Measurements from ENCODE around the gene ENPP6. TPM values are rescaled to one million over a fixed set of nuclear protein-coding genes. Genes with fewer than 3 reads are reported as not detected.

Gene ENPP6
- total RNA-seq, 1 experiment from 2014 or later = not detected

DNA sequence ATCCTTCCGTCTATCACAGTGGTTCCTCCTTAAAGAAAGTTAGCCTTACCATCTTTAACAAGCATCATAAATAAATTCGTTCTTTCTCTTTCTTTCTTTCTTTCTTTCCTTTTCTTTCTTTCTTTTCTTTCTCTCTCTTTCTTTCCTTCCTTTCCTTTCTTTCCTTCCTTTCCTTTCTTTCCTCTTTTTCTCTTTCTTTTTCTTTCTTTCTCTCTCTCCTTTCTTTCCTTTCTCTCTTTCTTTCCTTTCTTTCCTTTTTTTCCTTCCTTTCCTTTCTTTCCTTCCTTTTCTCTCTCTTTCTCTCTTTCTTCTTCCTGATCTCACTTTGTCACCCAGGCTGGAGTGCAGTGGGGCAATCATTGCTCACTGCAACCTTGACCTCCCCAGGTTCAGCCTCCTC, 60.4 kb downstream of the ENPP6 start:
- H3K36me3 ChIP-seq (ENCODE audit: low read depth, low read length) = no peaks in the 10 kb centered on the region
- H3K79me2 ChIP-seq (ENCODE audit: low read length) = no peaks in the 10 kb centered on the region
- intact Hi-C loops (cut with micrococcal nuclease) = no loop called here
- no peaks in the 10 kb centered on the region for H3K9me2 ChIP-seq (replicated peaks; ENCODE audit: low read length)
- H4K20me1 ChIP-seq (ENCODE audit: low read length) = no peaks in the 10 kb centered on the region
- TF ChIP-seq EZH2phosphoT487 (IDR thresholded peaks at IDR 0.05; ENCODE audit: borderline replicate concordance, low read length) (no peak), EZH2 (IDR thresholded peaks at IDR 0.05; ENCODE audit: low read length, unreplicated experiment) (no peak)
- TF ChIP-seq, protein P1, sequence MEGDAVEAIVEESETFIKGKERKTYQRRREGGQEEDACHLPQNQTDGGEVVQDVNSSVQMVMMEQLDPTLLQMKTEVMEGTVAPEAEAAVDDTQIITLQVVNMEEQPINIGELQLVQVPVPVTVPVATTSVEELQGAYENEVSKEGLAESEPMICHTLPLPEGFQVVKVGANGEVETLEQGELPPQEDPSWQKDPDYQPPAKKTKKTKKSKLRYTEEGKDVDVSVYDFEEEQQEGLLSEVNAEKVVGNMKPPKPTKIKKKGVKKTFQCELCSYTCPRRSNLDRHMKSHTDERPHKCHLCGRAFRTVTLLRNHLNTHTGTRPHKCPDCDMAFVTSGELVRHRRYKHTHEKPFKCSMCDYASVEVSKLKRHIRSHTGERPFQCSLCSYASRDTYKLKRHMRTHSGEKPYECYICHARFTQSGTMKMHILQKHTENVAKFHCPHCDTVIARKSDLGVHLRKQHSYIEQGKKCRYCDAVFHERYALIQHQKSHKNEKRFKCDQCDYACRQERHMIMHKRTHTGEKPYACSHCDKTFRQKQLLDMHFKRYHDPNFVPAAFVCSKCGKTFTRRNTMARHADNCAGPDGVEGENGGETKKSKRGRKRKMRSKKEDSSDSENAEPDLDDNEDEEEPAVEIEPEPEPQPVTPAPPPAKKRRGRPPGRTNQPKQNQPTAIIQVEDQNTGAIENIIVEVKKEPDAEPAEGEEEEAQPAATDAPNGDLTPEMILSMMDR (conservative IDR thresholded peaks at IDR 0.05; ENCODE audit: low read depth, low read length) = no peak
- ChIA-PET POLR2A (ENCODE audit: unreplicated experiment) (no interaction called here), CTCF (no interaction called here)
- H3K4me1 ChIP-seq (ENCODE audit: insufficient read depth, low read length) = no peaks in the 10 kb centered on the region
- H3K9ac ChIP-seq (ENCODE audit: low read length) = no peak overlapping the region
- H3K9me3 ChIP-seq (ENCODE audit: low read length) = no peaks in the 10 kb centered on the region
- H3K27ac ChIP-seq (ENCODE audit: low read length) = no peak overlapping the region
- no peak overlapping the region for H2AFZ ChIP-seq (ENCODE audit: low read length)
- H3K4me2 ChIP-seq (ENCODE audit: low read length) = no peak overlapping the region
- no peak for ATAC-seq
- no peaks in the 10 kb centered on the region for H3F3A ChIP-seq (ENCODE audit: low read length, unreplicated experiment)
- H3K27me3 ChIP-seq (ENCODE audit: low read length) = peaks cover 17% of the 10 kb centered on the region; the same call in 1 of the 2 replicates
- BruUV-seq (replicated peaks) = no TSS peak
- H3K4me3 ChIP-seq (ENCODE audit: low read length) = no peak overlapping the region
- no peak for DNase-seq

DNA sequence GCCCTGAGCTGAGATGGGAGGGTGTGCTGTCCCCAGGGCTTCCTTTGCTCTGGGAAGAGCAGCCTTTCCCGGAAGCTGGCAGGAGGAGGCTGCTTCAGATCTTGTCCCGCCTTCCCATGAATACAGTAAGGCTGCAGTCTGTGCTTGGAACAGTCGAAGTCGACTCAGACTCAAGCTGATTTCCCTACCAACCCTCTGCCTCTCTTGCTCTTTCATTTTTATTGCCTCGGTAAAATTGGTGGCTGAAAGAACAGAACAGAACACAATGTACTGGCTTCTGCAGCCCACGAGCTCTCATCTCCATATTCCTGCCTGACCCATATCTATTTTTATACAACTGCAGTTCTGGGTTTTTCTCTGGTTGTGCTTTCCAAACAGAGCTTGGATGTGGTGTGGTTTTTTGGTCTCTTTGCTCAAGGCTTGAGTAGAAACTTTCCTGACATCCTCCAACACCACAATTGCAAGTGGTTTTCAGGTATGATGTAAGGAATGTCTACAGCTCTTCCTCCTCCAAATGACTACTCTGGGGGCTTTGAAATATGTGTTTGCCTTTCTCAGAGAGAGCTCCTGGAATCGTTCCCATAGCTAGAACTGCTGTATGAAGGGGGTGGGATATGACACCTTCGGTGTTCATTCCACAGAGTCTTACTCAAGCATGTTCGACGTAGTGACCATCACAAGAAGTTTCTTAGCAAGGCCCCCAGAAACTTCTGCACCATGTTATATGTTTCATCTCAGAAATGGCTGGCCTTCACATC, 61.3 kb downstream of the ENPP6 start:
- H3K9ac ChIP-seq (ENCODE audit: low read length) = no peak overlapping the region
- POLR2A ChIA-PET (ENCODE audit: unreplicated experiment) = no interaction called here
- no peak for ATAC-seq
- H3F3A ChIP-seq (ENCODE audit: low read length, unreplicated experiment) = no peaks in the 10 kb centered on the region
- no peaks in the 10 kb centered on the region for H3K9me3 ChIP-seq (ENCODE audit: low read length)
- no peaks in the 10 kb centered on the region for H3K4me1 ChIP-seq (ENCODE audit: insufficient read depth, low read length)
- H2AFZ ChIP-seq (ENCODE audit: low read length) = no peak overlapping the region
- H3K4me3 ChIP-seq (ENCODE audit: low read length) = no peak overlapping the region
- TF ChIP-seq, protein P1 (conservative IDR thresholded peaks at IDR 0.05; ENCODE audit: low read depth, low read length) = no peak
- TF ChIP-seq EZH2 (IDR thresholded peaks at IDR 0.05; ENCODE audit: low read length, unreplicated experiment) = no peak
- TF ChIP-seq EZH2phosphoT487 (IDR thresholded peaks at IDR 0.05; ENCODE audit: borderline replicate concordance, low read length) = no peak
- intact Hi-C loops (cut with micrococcal nuclease) = no loop called here
- no peak for DNase-seq
- H4K20me1 ChIP-seq (ENCODE audit: low read length) = no peaks in the 10 kb centered on the region
- BruUV-seq (replicated peaks) = no TSS peak
- no peak overlapping the region for H3K4me2 ChIP-seq (ENCODE audit: low read length)
- peaks cover 15% of the 10 kb centered on the region; the same call in 1 of the 2 replicates for H3K27me3 ChIP-seq (ENCODE audit: low read length)
- H3K79me2 ChIP-seq (ENCODE audit: low read length) = no peaks in the 10 kb centered on the region
- H3K9me2 ChIP-seq (replicated peaks; ENCODE audit: low read length) = no peaks in the 10 kb centered on the region
- H3K27ac ChIP-seq (ENCODE audit: low read length) = no peak overlapping the region
- H3K36me3 ChIP-seq (ENCODE audit: low read depth, low read length) = no peaks in the 10 kb centered on the region
- CTCF ChIA-PET = no interaction called here

DNA sequence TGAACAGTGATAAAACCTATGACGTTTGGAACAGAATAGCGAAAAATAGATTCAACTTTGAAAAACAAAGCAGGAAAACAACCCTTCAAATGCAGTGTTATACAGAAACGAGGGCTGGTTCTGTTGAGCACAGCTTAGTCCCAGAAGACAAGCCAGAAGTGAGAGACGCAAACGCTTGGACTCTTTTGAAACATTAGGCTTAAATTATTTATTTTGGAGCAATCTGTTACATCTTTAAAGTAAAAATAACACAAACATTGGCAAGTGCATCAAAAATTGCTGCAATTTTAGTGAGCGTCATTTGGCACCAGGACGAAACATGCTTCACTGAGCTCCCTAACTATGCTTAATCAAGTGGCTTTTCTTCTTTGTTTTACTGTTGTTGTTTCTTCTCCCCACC, 63.5 kb downstream of the ENPP6 start:
- H3K79me2 ChIP-seq (ENCODE audit: low read length) = no peaks in the 10 kb centered on the region
- ATAC-seq = no peak
- no peaks in the 10 kb centered on the region for H4K20me1 ChIP-seq (ENCODE audit: low read length)
- no peak overlapping the region for H2AFZ ChIP-seq (ENCODE audit: low read length)
- no peak for DNase-seq
- ChIA-PET POLR2A (ENCODE audit: unreplicated experiment) (no interaction called here), CTCF (no interaction called here)
- no peak overlapping the region for H3K27ac ChIP-seq (ENCODE audit: low read length)
- no peaks in the 10 kb centered on the region for H3K9me2 ChIP-seq (replicated peaks; ENCODE audit: low read length)
- H3K36me3 ChIP-seq (ENCODE audit: low read depth, low read length) = no peaks in the 10 kb centered on the region
- peaks cover 10% of the 10 kb centered on the region; the same call in 1 of the 2 replicates for H3K27me3 ChIP-seq (ENCODE audit: low read length)
- H3F3A ChIP-seq (ENCODE audit: low read length, unreplicated experiment) = no peaks in the 10 kb centered on the region
- no TSS peak for BruUV-seq (replicated peaks)
- intact Hi-C loops (cut with micrococcal nuclease) = no loop called here
- no peak overlapping the region for H3K9ac ChIP-seq (ENCODE audit: low read length)
- no peaks in the 10 kb centered on the region for H3K4me1 ChIP-seq (ENCODE audit: insufficient read depth, low read length)
- H3K4me2 ChIP-seq (ENCODE audit: low read length) = no peak overlapping the region
- no peak for TF ChIP-seq EZH2phosphoT487 (IDR thresholded peaks at IDR 0.05; ENCODE audit: borderline replicate concordance, low read length)
- no peak for TF ChIP-seq EZH2 (IDR thresholded peaks at IDR 0.05; ENCODE audit: low read length, unreplicated experiment)
- no peaks in the 10 kb centered on the region for H3K9me3 ChIP-seq (ENCODE audit: low read length)
- H3K4me3 ChIP-seq (ENCODE audit: low read length) = no peak overlapping the region

Measured in PC-3 (cell line).